HAP-1 (cell line): ENCODE data around the gene SLC22A6.
"Not testable (repeated sequence)": the region's sequence is repeated elsewhere in the genome, so short reads cannot be mapped to it uniquely, and the experiment has no call there.

Experiments
- DNase-seq, 2 experiments: peaks; one replicate each; pipeline ENCODE4 v3.0.0-alpha.2; 2016 to 2020; ENCODE audit warnings: low spot score in 2 of 2
- H3K27me3 ChIP-seq: fragments of 250-450 bp; sonication (Bioruptor Pico); 2 replicates; pipeline ENCODE4 v1.5.1; 2020; ENCODE audit warnings: low read depth, mild to moderate bottlenecking, moderate library complexity
- H3K36me3 ChIP-seq: fragments of 250-450 bp; sonication (Bioruptor Pico); replicated peaks from 2 replicates; pipeline ENCODE4 v1.5.1; 2020; ENCODE audit warnings: mild to moderate bottlenecking
- H3K4me1 ChIP-seq: fragments of 250-450 bp; sonication (Bioruptor Pico); 2 replicates; pipeline ENCODE4 v1.5.1; 2020; ENCODE audit warnings: mild to moderate bottlenecking
- H3K4me3 ChIP-seq: fragments of 250-450 bp; sonication (Bioruptor Pico); 2 replicates; pipeline ENCODE4 v1.5.1; 2020; ENCODE audit warnings: mild to moderate bottlenecking, moderate library complexity
- H3K9me3 ChIP-seq: fragments of 250-450 bp; sonication (Bioruptor Pico); 2 replicates; pipeline ENCODE4 v1.5.1; 2020; ENCODE audit warnings: mild to moderate bottlenecking, moderate library complexity
- in situ Hi-C: fragments of 300-500 bp; cut with MboI; formaldehyde crosslinking; loops from 3 replicates; pipeline ENCODE4 v1.14.3; 2020; ENCODE audit warnings: low sequenced_read_pairs, inconsistent platforms, mixed read lengths

The SLC22A6 gene

DNA sequence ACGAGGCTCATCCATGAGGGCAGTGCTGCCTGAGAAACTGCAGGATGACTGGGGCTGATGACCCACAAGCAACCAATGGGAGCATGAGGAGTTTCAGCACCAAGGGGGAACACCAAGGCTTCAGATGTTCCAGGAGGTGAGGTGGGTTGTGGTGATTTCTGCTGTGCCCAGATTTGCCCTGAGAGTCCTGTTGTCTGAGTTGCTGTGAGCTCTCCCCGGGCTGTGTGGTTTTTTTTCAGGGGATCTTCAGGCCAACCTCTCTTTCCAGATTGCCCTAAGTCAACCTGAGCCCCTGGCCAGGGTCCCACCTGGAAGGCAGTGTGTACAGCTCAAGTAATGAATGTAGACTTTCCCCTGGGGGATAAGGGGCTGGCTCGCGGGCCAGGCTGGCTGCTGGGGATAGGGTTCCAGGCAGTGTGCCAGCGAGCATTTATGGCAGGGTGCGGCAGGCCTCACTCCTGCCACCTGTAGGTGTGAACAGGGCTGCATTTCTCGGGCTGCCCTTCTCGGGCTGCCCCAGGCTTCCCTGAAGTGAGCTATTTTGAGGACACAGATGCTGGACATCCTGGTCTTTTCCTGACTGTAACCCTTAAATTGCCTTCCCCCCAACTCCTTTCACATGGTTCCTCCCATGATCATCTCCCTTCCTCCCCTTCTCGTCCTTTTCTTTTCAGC lies 9.8 kb downstream of the SLC22A6 start:
- Histone ChIP-seq H3K4me3 (no peak overlapping the region), H3K36me3 (no peaks in the 10 kb centered on the region), H3K4me1 (no peaks in the 10 kb centered on the region), H3K9me3 (no peaks in the 10 kb centered on the region), H3K27me3 (no peaks in the 10 kb centered on the region)
- peak; percentile 56 to 85 for DNase-seq
- in situ Hi-C loops, result no loop called here

DNA sequence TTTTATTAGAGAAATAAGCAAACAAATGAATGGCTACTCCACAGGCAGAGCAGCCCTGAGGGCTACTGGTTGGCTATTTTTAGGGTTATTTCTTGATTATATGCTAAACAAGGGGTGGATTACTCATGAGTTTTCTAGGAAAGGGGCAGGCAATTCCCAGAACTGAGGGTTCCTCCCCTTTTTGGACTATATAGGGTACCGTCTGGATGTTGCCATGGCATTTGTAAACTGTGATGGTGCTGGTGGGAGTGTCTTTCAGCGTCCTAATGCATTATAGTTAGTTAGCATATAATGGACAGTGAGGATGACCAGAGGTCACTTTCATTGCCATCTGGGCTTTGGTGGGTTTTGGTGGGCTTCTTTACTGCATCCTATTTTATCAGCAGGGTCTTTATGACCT lies 19.2 kb downstream of the SLC22A6 start:
- Histone ChIP-seq H3K4me3 (no peak overlapping the region), H3K36me3 (no peaks in the 10 kb centered on the region), H3K9me3 (no peaks in the 10 kb centered on the region), H3K4me1 (no peaks in the 10 kb centered on the region), H3K27me3 (no peaks in the 10 kb centered on the region; the same call in 1 of the 2 replicates)
- in situ Hi-C loops, result no loop called here
- no peak for DNase-seq

DNA sequence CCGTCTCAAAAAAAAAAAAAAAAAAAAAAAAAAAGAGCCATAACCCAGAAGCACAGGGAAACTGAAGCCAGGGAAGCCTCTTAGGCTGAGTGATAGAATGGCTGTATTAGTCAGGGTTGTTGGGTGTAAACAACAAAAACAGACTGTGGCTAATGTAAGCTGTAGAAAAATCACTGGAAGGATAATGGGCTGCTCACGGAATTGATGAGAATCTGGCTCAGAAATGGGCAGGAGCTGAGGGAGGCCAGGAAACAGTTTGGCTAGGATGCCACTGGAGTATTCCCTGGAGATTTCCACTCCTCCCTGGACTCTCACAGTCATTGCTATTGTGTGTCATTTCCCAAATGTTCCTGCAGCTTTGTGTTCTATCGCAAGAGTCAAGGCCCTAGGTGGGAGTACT lies 22.4 kb downstream of the SLC22A6 start:
- no peak overlapping the region for H3K4me3 ChIP-seq
- DNase-seq, result no peak
- in situ Hi-C loops, result no loop called here
- H3K9me3 ChIP-seq, result no peaks in the 10 kb centered on the region
- no peaks in the 10 kb centered on the region for H3K36me3 ChIP-seq
- no peaks in the 10 kb centered on the region; the same call in 1 of the 2 replicates for H3K27me3 ChIP-seq
- H3K4me1 ChIP-seq, result no peaks in the 10 kb centered on the region

DNA sequence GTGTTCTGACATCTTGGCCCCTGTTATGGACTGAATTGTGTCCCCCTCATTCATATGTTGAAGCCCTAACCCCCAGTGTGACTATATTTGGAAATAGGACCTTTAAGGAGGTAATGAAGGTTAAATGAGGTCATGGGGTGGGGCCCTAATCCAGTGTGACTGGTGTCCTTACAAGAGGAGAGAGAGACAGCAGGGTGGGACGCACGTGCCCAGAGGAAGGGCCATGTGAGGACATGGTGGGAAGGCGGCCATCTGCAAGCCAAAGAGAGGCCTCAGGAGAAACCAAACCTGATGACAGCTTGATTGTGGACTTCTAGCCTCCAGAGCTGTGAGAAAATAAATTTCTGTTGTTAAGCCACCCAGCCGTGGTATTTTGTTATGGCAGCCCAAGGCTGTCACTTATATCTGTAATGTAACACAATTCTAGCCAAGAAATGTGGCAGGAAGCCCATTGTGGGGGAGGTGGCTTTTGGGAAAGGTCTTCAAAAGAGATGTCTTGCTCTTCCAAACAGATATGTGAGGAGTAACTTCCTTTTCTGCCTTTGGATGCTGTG lies 23.7 kb downstream of the SLC22A6 start:
- H3K4me1 ChIP-seq, result no peaks in the 10 kb centered on the region
- no peak for DNase-seq
- no peak overlapping the region for H3K4me3 ChIP-seq
- no peaks in the 10 kb centered on the region for H3K9me3 ChIP-seq
- H3K36me3 ChIP-seq, result no peaks in the 10 kb centered on the region
- no peaks in the 10 kb centered on the region for H3K27me3 ChIP-seq
- in situ Hi-C loops, result no loop called here

DNA sequence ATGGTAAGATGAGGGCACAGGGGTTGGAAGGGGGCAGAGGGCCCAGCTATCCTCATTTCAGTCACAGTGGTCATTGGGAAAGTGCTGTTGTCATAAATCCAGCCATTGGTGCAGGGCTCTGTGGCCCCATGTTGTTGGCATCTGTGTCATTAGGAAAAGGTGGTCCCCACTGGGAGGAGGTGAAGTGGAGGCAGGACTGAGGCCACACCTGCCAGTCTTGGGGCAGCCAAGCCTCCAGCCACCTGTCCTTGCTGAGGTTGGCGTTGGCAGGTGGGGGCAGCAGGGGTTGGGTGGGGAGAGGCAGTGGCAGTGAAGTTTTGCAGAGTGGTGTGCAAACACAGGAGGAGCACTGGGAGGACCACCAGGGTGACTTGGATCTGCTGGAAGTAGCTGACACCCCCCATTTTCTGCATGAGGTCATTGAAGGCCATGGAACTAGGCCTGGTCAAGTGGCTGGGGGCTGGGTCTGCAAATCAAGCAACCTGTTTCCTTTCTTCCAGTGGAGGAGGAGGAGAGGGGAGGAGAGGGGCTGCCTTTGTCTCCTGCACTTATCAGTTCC lies 25.3 kb downstream of the SLC22A6 start:
- Histone ChIP-seq H3K4me3 (no peak overlapping the region), H3K4me1 (no peaks in the 10 kb centered on the region), H3K27me3 (no peaks in the 10 kb centered on the region), H3K36me3 (no peaks in the 10 kb centered on the region), H3K9me3 (no peaks in the 10 kb centered on the region)
- DNase-seq, result no peak
- in situ Hi-C loops, result no loop called here

DNA sequence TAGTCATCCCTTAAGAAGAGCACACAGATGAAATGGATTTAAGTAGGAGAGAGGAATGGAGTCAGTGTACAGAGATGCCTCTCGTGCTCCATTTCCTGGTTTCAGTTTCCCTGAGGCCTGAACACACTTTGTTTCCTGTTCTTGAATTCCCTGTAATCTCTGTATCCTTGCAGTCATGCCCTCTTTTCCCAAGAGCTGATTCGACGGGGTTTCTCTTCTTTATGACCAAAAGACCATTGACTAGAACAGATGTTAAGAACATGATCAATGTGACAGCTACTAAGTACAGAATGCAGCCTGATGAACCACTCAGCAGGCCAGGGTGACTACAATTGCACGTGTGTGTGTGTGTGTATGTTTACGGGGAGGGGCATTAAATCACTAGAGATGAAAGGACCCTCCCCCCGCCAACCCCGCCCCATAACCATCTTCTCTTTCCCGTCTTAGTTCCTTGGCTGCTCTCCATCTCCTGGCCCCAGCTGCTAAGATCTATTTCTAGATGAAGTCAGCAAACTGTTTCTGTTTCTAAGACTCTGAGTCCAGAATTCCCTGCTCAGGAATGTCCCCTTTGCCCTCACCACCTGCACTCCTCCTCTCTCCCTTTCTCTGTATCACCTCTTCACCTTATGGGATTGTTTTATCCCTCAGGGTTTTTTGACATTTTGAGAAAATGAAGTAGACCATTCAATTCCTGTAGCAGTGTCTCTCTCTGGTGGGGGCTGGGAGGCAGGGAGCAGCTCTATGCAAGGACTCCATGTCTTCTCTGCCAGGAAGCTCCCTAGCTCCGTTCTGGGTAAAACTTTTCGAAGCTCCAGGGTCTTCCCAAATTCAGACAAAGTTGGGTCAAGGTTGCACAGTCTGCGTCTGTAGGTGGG lies 26.0 kb downstream of the SLC22A6 start:
- Histone ChIP-seq H3K4me3 (no peak overlapping the region), H3K4me1 (no peaks in the 10 kb centered on the region), H3K36me3 (no peaks in the 10 kb centered on the region), H3K27me3 (no peaks in the 10 kb centered on the region), H3K9me3 (no peaks in the 10 kb centered on the region)
- in situ Hi-C loops, result no loop called here
- no peak for DNase-seq

DNA sequence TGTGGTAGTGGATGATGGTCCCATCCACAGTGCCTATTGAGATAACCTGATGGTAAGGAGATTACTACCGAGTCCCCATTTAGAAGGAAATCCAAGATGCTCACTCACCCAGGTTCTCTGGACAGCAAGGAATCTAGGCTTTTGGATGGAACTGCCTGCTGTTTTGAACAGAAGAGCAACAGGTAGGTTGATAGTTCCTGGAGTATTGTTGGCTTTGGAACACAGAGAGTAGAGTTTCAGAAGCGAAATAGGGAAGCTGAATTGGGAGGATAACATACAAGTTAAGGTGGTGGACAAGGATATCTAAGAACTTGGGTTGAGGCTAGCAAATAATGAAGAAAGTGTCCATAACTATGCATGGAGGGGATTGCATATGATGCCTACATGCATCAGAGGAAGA lies 27.6 kb downstream of the SLC22A6 start:
- in situ Hi-C loops, result no loop called here
- H3K36me3 ChIP-seq, result no peaks in the 10 kb centered on the region
- H3K4me1 ChIP-seq, result no peaks in the 10 kb centered on the region
- H3K27me3 ChIP-seq, result peaks cover 4% of the 10 kb centered on the region; the same call in 1 of the 2 replicates
- no peak overlapping the region for H3K4me3 ChIP-seq
- DNase-seq, result no peak
- H3K9me3 ChIP-seq, result no peaks in the 10 kb centered on the region

DNA sequence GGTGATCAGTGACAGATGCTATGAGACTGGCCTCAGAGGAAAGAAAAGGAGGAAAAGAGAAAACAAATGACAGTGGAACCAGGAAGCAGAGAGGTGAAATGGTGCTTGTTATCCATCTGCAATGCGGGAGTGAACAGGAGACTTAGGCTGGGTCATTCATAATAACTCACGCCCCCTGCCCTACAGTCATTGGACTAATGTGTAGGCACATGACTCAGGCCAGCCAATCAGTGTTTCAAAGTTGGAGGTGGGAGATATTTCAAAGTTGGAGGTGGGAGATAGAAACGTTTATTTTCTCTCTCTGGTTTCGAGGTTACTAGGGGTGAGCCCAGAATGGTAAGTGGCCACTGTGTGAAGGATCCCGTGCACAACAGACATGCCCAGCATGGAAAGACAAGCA lies 30.3 kb downstream of the SLC22A6 start:
- in situ Hi-C loops, result no loop called here

DNA sequence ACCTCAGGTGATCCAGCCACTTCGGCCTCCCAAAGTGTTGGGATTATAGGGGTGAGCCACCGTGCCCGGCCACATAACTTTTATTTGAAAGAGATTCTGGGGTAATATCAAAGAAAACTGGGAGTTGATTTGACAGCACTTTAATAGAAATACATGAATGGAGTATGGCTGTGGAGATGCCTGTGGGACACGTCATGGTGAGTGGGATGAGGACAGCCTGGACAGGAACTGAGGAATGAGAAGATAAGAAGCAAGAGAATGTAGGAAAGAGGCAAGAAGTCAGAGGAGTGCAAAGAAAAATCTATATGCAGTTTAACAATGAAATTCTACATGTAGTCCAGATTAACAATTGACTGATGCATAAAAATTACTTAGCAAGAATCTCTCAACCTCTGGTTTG lies 31.0 kb downstream of the SLC22A6 start:
- in situ Hi-C loops, result no loop called here

More for the DNA sequence above, 30.3 kb downstream of the SLC22A6 start:
- H3K4me3 ChIP-seq, result no peak overlapping the region
- no peaks in the 10 kb centered on the region for H3K9me3 ChIP-seq
- H3K36me3 ChIP-seq, result no peaks in the 10 kb centered on the region
- H3K4me1 ChIP-seq, result no peaks in the 10 kb centered on the region
- peaks cover 4% of the 10 kb centered on the region for H3K27me3 ChIP-seq
- no peak for DNase-seq

DNA sequence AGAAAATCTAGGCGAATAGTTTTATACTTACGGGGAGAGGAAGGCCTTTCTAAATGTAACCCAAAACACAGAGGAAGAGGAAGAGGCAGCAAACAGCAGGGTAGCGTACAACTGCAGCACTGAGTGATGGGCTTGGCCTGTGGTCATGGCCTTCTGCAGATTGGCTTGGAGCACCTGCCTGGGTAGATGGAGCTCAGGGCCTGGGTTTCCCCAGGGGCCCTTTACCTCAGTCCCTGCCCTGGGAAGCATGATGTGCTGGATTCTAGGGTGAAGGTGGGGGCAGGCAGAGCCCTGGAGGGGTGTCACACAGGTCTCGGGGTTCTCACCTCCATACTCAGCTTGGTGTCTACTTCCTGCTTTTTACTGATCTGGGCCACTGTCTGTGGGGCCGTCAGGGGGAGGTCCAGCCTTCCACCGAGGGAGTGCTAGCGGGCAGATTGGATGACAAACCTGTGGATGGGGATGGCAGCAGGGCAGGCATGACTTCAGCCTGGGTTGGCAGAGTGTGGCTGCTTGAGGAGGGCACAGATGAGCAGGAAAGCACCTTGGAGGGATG lies 35.9 kb downstream of the SLC22A6 start:
- Histone ChIP-seq H3K4me1 (no peaks in the 10 kb centered on the region), H3K9me3 (no peaks in the 10 kb centered on the region), H3K27me3 (peaks cover 7% of the 10 kb centered on the region), H3K36me3 (no peaks in the 10 kb centered on the region), H3K4me3 (no peak overlapping the region)
- DNase-seq, result no peak
- in situ Hi-C loops, result no loop called here

More for the DNA sequence above, 31.0 kb downstream of the SLC22A6 start:
- Histone ChIP-seq H3K36me3 (no peaks in the 10 kb centered on the region), H3K4me1 (no peaks in the 10 kb centered on the region), H3K27me3 (peaks cover 4% of the 10 kb centered on the region), H3K9me3 (no peaks in the 10 kb centered on the region), H3K4me3 (no peak overlapping the region)
- DNase-seq, result no peak

DNA sequence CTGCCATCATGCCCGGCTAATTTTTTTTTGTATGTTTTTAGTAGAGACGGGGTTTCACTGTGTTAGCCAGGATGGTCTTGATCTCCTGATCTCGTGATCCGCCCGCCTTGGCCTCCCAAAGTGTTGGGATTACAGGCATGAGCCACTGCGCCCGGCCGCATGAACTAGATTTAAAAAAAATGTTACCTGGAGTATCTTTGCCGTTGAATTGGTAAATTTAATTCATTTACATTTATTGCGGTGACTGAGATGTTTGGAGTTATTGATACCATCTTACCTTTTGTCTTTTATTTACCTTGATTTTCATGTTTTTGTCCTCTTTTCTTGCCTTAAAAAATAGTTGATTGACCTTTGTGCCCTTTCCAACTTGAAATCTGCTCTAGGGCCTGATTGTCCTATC lies 39.2 kb downstream of the SLC22A6 start:
- H3K27me3 ChIP-seq, H3K36me3 ChIP-seq, in situ Hi-C loops, H3K9me3 ChIP-seq, DNase-seq, H3K4me3 ChIP-seq, H3K4me1 ChIP-seq: not testable (repeated sequence)

DNA sequence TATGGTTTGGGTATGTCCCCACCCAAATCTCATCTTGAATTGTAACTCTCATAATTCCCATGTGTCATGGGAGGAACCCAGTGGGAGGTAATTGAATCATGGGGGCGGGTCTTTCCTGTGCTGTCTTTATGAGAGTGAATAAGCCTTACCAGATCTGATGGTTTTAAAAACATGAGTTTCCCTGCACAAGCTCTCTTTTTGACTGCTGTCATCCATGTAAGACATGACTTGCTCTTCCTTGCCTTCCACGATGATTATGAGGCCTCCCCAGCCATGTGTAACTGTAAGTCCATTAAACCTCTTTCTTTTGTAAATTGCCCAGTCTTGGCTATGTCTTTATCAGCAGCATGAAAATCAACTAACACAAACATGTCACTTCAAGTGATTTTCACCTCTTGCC lies 47.2 kb downstream of the SLC22A6 start:
- in situ Hi-C loops, DNase-seq, H3K4me3 ChIP-seq, H3K4me1 ChIP-seq, H3K27me3 ChIP-seq, H3K36me3 ChIP-seq, H3K9me3 ChIP-seq: not testable (repeated sequence)

DNA sequence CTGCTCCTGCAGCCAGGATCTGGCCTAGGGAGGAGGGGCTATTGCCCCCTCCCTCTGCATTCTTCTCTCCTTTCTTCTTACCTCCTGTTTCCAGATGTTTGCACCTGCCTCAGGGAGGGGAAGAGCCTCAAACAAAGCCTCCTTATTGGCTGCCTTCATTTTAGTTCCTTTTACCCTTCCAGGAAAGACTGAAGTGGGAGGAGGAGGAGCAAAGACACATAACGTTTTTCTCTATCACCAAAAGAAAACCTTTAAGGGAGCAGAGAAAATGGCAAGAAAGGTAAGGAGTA lies 50.3 kb downstream of the SLC22A6 start:
- H3K4me3 ChIP-seq, result no peak overlapping the region
- no peaks in the 10 kb centered on the region for H3K36me3 ChIP-seq
- H3K4me1 ChIP-seq, result no peaks in the 10 kb centered on the region
- H3K9me3 ChIP-seq, result no peaks in the 10 kb centered on the region; the same call in 1 of the 2 replicates
- in situ Hi-C loops, result no loop called here
- H3K27me3 ChIP-seq, result no peaks in the 10 kb centered on the region
- no peak for DNase-seq
